MCF 10A (cell line): ENCODE measurements around the gene ARMH3. TPM values are rescaled to one million over a fixed set of nuclear protein-coding genes. Genes with fewer than 3 reads are reported as not detected.

Experiments used
- BruUV-seq: library from RNA; stranded (reverse); fragments of 400-500 nt; replicated peaks from 2 replicates; lab custom pipeline; 2021; lab: Mats Ljungman, UMichigan
- CTCF ChIA-PET: fragments of 300-600 bp; sonication (Branson Sonifier 250); formaldehyde crosslinking; extraction: SDS; loops from one replicate; lab custom pipeline; 2021; ENCODE audit warnings: antibody characterized with exemption, inconsistent platforms; lab: Yijun Ruan, JAX
- POLR2A ChIA-PET: fragments of 300-600, 350-650 bp; sonication (Branson Sonifier 250); formaldehyde crosslinking; extraction: SDS; loops from one replicate; lab custom pipeline; 2020; ENCODE audit warnings: antibody characterized with exemption, inconsistent platforms; lab: Yijun Ruan, JAX
- DNase-seq: peaks from one replicate; pipeline ENCODE4 v3.0.0-alpha.2; 2018; ENCODE audit not compliant: unreplicated experiment
- H3K27ac Mint-ChIP-seq: one replicate; pipeline ENCODE4 v1.8.0; 2022; ENCODE audit warnings: mild to moderate bottlenecking, low read depth, mixed read lengths; ENCODE audit not compliant: unreplicated experiment
- H3K27me3 Mint-ChIP-seq: one replicate; pipeline ENCODE4 v1.8.0; 2022; ENCODE audit warnings: mixed read lengths; ENCODE audit not compliant: insufficient read depth, unreplicated experiment
- H3K36me3 Mint-ChIP-seq: one replicate; pipeline ENCODE4 v1.8.0; 2022; ENCODE audit warnings: mild to moderate bottlenecking, moderate library complexity, mixed read lengths; ENCODE audit not compliant: insufficient read depth, unreplicated experiment
- H3K4me1 Mint-ChIP-seq: one replicate; pipeline ENCODE4 v1.8.0; 2022; ENCODE audit warnings: mixed read lengths; ENCODE audit not compliant: insufficient read depth, unreplicated experiment
- H3K4me3 Mint-ChIP-seq: one replicate; pipeline ENCODE4 v1.8.0; 2022; ENCODE audit warnings: mild to moderate bottlenecking, moderate library complexity, mixed read lengths; ENCODE audit not compliant: unreplicated experiment
- H3K9me3 Mint-ChIP-seq: one replicate; pipeline ENCODE4 v1.8.0; 2022; ENCODE audit warnings: mixed read lengths; ENCODE audit not compliant: unreplicated experiment
- intact Hi-C: fragments of 100-400 bp; cut with micrococcal nuclease; formaldehyde crosslinking; loops from 2 replicates; pipeline ENCODE4 v1.14.1; 2022
- total RNA-seq: library from RNA; stranded (reverse); gene quantifications from 2 replicates; pipeline ENCODE4 v1.2.3, GENCODE V29; 2022
- TF ChIP-seq, protein P1 (sequence below): fragments of 200-600 bp; IDR thresholded peaks from one replicate; pipeline ENCODE4 v1.8.0; 2022; ENCODE audit warnings: antibody characterized with exemption, mild to moderate bottlenecking; ENCODE audit not compliant: unreplicated experiment

Gene ARMH3
- total RNA-seq, 1 experiment from 2014 or later: 17.6 TPM

DNA sequence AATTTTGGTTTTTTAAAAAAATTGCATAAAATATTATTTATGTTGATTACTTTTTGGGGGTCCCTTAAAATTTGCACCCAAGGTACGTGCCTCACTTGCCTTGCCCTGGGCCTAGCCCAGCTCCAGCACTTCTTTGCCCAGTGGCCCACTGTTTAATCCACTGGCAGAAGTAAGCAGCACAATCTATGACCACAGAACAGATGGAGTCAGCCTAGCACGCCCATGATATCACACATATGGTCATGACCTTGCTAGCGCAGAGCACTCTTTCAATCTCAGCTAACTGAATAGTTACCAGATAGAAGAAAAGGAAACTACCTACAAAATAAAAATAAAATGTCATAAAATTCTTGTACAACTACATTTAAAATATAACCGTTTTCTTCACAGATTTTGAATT is 243.4 kb downstream of the ARMH3 start:
- Mint-ChIP-seq H3K27me3 (no peaks in the 10 kb centered on the region), H3K36me3 (peaks cover 58% of the 10 kb centered on the region), H3K27ac (no peak overlapping the region), H3K9me3 (no peaks in the 10 kb centered on the region), H3K4me1 (peaks cover 20% of the 10 kb centered on the region), H3K4me3 (no peak overlapping the region)
- POLR2A ChIA-PET: no interaction called here
- CTCF ChIA-PET: interaction anchor here (0.5 to 1.9 kb wide), 2 partner anchors 31 to 231 kb away, joined by 7 to 8 read pairs; no protein-coding TSS in a partner anchor
- BruUV-seq: no TSS peak
- no peak for DNase-seq
- TF ChIP-seq, protein P1, sequence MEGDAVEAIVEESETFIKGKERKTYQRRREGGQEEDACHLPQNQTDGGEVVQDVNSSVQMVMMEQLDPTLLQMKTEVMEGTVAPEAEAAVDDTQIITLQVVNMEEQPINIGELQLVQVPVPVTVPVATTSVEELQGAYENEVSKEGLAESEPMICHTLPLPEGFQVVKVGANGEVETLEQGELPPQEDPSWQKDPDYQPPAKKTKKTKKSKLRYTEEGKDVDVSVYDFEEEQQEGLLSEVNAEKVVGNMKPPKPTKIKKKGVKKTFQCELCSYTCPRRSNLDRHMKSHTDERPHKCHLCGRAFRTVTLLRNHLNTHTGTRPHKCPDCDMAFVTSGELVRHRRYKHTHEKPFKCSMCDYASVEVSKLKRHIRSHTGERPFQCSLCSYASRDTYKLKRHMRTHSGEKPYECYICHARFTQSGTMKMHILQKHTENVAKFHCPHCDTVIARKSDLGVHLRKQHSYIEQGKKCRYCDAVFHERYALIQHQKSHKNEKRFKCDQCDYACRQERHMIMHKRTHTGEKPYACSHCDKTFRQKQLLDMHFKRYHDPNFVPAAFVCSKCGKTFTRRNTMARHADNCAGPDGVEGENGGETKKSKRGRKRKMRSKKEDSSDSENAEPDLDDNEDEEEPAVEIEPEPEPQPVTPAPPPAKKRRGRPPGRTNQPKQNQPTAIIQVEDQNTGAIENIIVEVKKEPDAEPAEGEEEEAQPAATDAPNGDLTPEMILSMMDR: no peak
- intact Hi-C loops: no loop called here

DNA sequence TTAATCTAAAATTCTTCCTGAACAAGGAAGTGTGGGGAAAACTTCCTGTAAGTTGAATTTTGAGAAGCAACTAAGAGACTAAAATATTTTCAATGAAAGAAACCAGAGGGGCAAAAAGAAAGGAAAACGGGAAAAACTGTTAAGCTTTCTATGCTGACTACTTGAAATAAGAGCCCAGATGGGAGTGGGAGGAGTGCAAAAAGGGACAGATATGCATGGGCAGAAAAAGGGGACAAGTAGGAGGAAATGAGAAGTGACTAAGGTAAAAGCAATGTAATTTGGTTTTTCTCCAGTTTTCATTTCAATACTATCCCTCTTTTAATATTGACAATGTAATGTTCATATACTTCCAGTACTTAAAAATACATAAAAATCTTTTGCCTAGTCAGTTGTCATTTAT is 248.8 kb downstream of the ARMH3 start:
- intact Hi-C loops: no loop called here
- CTCF ChIA-PET: no interaction called here
- Mint-ChIP-seq H3K27ac (no peak overlapping the region), H3K4me1 (no peaks in the 10 kb centered on the region), H3K27me3 (no peaks in the 10 kb centered on the region), H3K36me3 (peaks cover 99% of the 10 kb centered on the region), H3K4me3 (no peak overlapping the region), H3K9me3 (no peaks in the 10 kb centered on the region)
- DNase-seq: no peak
- TF ChIP-seq, protein P1: no peak
- BruUV-seq: no TSS peak
- POLR2A ChIA-PET: interaction anchor here (0.6 to 4.1 kb wide), 3 partner anchors 8 to 23 kb away, joined by 3 to 23 read pairs (median 5); partner anchors contain the start of gene OGA

DNA sequence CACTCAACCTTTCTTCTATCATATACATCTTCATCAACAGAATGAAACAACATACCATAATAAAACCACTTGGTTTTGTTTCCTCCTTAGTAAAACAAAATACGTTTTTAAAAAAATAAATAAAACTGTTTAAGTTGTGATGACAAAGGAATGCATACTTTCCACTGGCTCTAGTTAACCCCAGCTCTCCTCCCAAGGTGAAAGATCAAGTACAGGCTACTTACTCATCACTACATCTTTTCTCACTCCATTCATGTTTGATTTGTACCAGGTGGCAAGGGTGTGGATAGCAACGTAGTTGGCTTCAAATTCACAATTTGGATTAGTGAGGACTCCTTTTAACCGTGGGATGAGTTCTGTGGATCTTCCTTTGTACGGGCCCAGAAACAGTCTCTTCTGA is 252.5 kb downstream of the ARMH3 start:
- intact Hi-C loops: no loop called here
- BruUV-seq: no TSS peak
- H3K36me3 Mint-ChIP-seq: peaks cover 100% of the 10 kb centered on the region
- H3K4me3 Mint-ChIP-seq: no peak overlapping the region
- no peak overlapping the region for H3K27ac Mint-ChIP-seq
- H3K9me3 Mint-ChIP-seq: no peaks in the 10 kb centered on the region
- DNase-seq: no peak
- no peaks in the 10 kb centered on the region for H3K27me3 Mint-ChIP-seq
- TF ChIP-seq, protein P1: no peak
- ChIA-PET POLR2A (interaction anchor here (4.1 kb wide), 1 partner anchor 14 kb away, joined by 23 read pairs; the partner anchor contains the start of gene OGA), CTCF (interaction anchor here (0.9 kb wide), 1 partner anchor 22 kb away, joined by 3 read pairs; no protein-coding TSS in a partner anchor)
- H3K4me1 Mint-ChIP-seq: no peaks in the 10 kb centered on the region

DNA sequence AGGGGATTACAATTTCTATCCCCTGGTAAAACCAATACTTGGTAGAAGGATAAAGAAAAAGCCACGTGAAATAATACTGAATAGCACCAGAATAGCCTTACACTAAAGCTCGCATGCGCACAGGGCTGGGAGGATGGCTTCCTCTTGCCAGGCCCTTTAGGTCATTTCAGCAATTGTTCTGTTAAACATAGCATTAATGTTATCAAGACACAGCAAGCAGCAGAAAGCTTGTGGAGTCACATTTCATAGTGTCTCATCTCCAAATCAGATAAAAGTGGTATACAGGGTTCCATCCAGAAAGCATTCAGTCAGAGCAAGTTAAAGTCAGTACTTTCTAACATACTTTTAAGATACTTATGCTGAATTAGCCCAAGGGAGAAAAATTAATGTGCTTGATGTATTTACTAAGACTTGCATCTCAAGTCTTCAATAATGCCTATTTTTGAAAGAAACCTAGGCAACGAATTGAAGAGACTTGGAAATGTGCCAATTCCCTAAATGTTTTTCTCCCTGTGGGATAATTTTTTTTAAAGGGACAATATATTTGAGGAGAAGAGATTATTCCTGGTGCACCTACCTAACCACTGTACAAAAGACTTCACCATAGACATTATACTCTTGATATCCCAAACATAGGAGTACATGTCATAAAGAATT is 258.4 kb downstream of the ARMH3 start:
- H3K4me3 Mint-ChIP-seq: no peak overlapping the region
- POLR2A ChIA-PET: interaction anchor here (1.0 to 6.6 kb wide), 4 partner anchors 8 to 19 kb away, joined by 4 to 58 read pairs (median 20); partner anchors contain the start of genes NPM3 and OGA
- CTCF ChIA-PET: interaction anchor here (0.6 to 0.9 kb wide), 4 partner anchors 16 to 1060 kb away, joined by 3 to 4 read pairs (median 3); no protein-coding TSS in a partner anchor
- no peaks in the 10 kb centered on the region for H3K4me1 Mint-ChIP-seq
- no peak for DNase-seq
- no peak overlapping the region for H3K27ac Mint-ChIP-seq
- intact Hi-C loops: no loop called here
- TF ChIP-seq, protein P1: no peak
- no peaks in the 10 kb centered on the region for H3K27me3 Mint-ChIP-seq
- no peaks in the 10 kb centered on the region for H3K9me3 Mint-ChIP-seq
- H3K36me3 Mint-ChIP-seq: peaks cover 99% of the 10 kb centered on the region
- BruUV-seq: no TSS peak

Other genes with a start within 250 kb of the ARMH3 start
- gene OGA, start 237.7 kb downstream of the ARMH3 start, total RNA-seq: 96.1 and 115 TPM in 2 replicates
- gene KCNIP2, start 212.4 kb downstream of the ARMH3 start, total RNA-seq: 2.1 and 2.6 TPM in 2 replicates
- 15.0 and 16.6 TPM in 2 replicates for gene HPS6, start 9.2 kb upstream of the ARMH3 start, total RNA-seq
- 28.9 and 31.7 TPM in 2 replicates for gene LDB1, start 64.2 kb upstream of the ARMH3 start, total RNA-seq
- 50.4 and 68.2 TPM in 2 replicates for gene PPRC1, start 76.9 kb upstream of the ARMH3 start, total RNA-seq
- gene NOLC1, start 96.2 kb upstream of the ARMH3 start, total RNA-seq: 122 and 168 TPM in 2 replicates
- gene ELOVL3, start 170.1 kb upstream of the ARMH3 start, total RNA-seq: not detected in 2 replicates
- gene PITX3, start 185.3 kb upstream of the ARMH3 start, total RNA-seq: not detected in 2 replicates
- 50.0 and 50.6 TPM in 2 replicates for gene GBF1, start 189.4 kb upstream of the ARMH3 start, total RNA-seq